HG02759 (cell line): ENCODE measurements around the gene ZDHHC21.
"Not testable (repeated sequence)": the region's sequence is repeated elsewhere in the genome, so short reads cannot be mapped to it uniquely, and the experiment has no call there.

Experiments
- ATAC-seq: cut with Tn5 transposase; IDR thresholded peaks from one replicate; pipeline ENCODE4 v1.9.1; 2021; ENCODE audit warnings: mild to moderate bottlenecking, moderate library complexity; ENCODE audit not compliant: unreplicated experiment

Gene ZDHHC21

GRCh38 chr9:14686168-14686567 lies 7.1 kb downstream of the ZDHHC21 start:
- no peak for ATAC-seq

- ATAC-seq = not testable (repeated sequence)
Measured at GRCh38 chr9:14682616-14683015, 10.6 kb downstream of the ZDHHC21 start.

GRCh38 chr9:14678776-14679175 lies 14.5 kb downstream of the ZDHHC21 start:
- ATAC-seq = no peak

GRCh38 chr9:14677872-14678271 lies 15.4 kb downstream of the ZDHHC21 start:
- no peak for ATAC-seq

- no peak for ATAC-seq
Measured at GRCh38 chr9:14677396-14677795, 15.8 kb downstream of the ZDHHC21 start.

- ATAC-seq = no peak
Measured at GRCh38 chr9:14674630-14675029, 18.6 kb downstream of the ZDHHC21 start.

- no peak for ATAC-seq
Measured at GRCh38 chr9:14671377-14671776, 21.9 kb downstream of the ZDHHC21 start.

GRCh38 chr9:14670718-14671117 lies 22.5 kb downstream of the ZDHHC21 start:
- ATAC-seq = no peak

GRCh38 chr9:14664022-14664421 lies 29.2 kb downstream of the ZDHHC21 start:
- ATAC-seq = not testable (repeated sequence)

- no peak for ATAC-seq
Measured at GRCh38 chr9:14662060-14662453, 31.2 kb downstream of the ZDHHC21 start.

GRCh38 chr9:14661421-14662059 lies 31.7 kb downstream of the ZDHHC21 start:
- no peak for ATAC-seq

- ATAC-seq = no peak
Measured at GRCh38 chr9:14660721-14661120, 32.5 kb downstream of the ZDHHC21 start.

- ATAC-seq = no peak
Measured at GRCh38 chr9:14654932-14655331, 38.3 kb downstream of the ZDHHC21 start.

- no peak for ATAC-seq
Measured at GRCh38 chr9:14653511-14653910, 39.7 kb downstream of the ZDHHC21 start.

GRCh38 chr9:14652729-14653377 lies 40.4 kb downstream of the ZDHHC21 start:
- ATAC-seq = no peak

GRCh38 chr9:14650596-14650995 lies 42.6 kb downstream of the ZDHHC21 start:
- ATAC-seq = no peak

- ATAC-seq = no peak
Measured at GRCh38 chr9:14645648-14646047, 47.6 kb downstream of the ZDHHC21 start.

- ATAC-seq = no peak
Measured at GRCh38 chr9:14640967-14641366, 52.3 kb downstream of the ZDHHC21 start.

- ATAC-seq = no peak
Measured at GRCh38 chr9:14640294-14640693, 52.9 kb downstream of the ZDHHC21 start.

GRCh38 chr9:14633906-14634565 lies 59.2 kb downstream of the ZDHHC21 start:
- ATAC-seq = no peak

GRCh38 chr9:14633148-14633547 lies 60.1 kb downstream of the ZDHHC21 start:
- no peak for ATAC-seq

- ATAC-seq = no peak
Measured at GRCh38 chr9:14627513-14627912, 65.7 kb downstream of the ZDHHC21 start.
